ENCODE results near the gene AGO1. TPM values are rescaled to one million over a fixed set of nuclear protein-coding genes. Genes with fewer than 3 reads are reported as not detected.

The AGO1 gene
- total RNA-seq, 2 experiments from 2014 or later, result 15.2 to 16.3 TPM

GRCh38 chr1:35945327-35945726, 62.3 kb downstream of the AGO1 start:
- Mint-ChIP-seq H3K9me3 (no peaks in the 10 kb centered on the region), H3K36me3 (ENCODE audit: low read depth) (peaks cover 31% of the 10 kb centered on the region), H3K27ac (no peak overlapping the region), H3K4me3 (no peak overlapping the region), H3K27me3 (no peaks in the 10 kb centered on the region), H3K4me1 (ENCODE audit: low read depth) (peaks cover 53% of the 10 kb centered on the region)
- Histone ChIP-seq H3K9me3 (ENCODE audit: control insufficient read depth in 1 of 2, insufficient read depth in 1 of 2, low read length in 2 of 2) (no peaks in the 10 kb centered on the region), H3K4me1 (ENCODE audit: insufficient read depth, low read length) (peaks cover 6% of the 10 kb centered on the region), H3K27me3 (ENCODE audit: control insufficient read depth in 1 of 2, insufficient read depth in 2 of 2, low read length in 2 of 2) (no peaks in the 10 kb centered on the region), H3K27ac (ENCODE audit: low read depth in 1 of 2, low read length in 2 of 2) (no peak overlapping the region), H3K4me3 (ENCODE audit: low read length) (no peak overlapping the region), H3K36me3 (ENCODE audit: insufficient read depth, low read length) (peaks cover 21% of the 10 kb centered on the region)
- ChIA-PET POLR2A (interaction anchor here (4.1 kb wide), 1 partner anchor 15 kb away, joined by 19 read pairs; the partner anchor contains the start of gene AGO3), CTCF (no interaction called here)
- intact Hi-C loops (cut with DNase I, micrococcal nuclease), result no loop called here
- DNase-seq (no peak), ATAC-seq (ENCODE audit: poor library complexity) (no peak)
- TF ChIP-seq, protein P1, sequence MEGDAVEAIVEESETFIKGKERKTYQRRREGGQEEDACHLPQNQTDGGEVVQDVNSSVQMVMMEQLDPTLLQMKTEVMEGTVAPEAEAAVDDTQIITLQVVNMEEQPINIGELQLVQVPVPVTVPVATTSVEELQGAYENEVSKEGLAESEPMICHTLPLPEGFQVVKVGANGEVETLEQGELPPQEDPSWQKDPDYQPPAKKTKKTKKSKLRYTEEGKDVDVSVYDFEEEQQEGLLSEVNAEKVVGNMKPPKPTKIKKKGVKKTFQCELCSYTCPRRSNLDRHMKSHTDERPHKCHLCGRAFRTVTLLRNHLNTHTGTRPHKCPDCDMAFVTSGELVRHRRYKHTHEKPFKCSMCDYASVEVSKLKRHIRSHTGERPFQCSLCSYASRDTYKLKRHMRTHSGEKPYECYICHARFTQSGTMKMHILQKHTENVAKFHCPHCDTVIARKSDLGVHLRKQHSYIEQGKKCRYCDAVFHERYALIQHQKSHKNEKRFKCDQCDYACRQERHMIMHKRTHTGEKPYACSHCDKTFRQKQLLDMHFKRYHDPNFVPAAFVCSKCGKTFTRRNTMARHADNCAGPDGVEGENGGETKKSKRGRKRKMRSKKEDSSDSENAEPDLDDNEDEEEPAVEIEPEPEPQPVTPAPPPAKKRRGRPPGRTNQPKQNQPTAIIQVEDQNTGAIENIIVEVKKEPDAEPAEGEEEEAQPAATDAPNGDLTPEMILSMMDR (IDR thresholded peaks at IDR 0.05), result no peak

GRCh38 chr1:35947547-35947946, 64.5 kb downstream of the AGO1 start:
- intact Hi-C loops (cut with DNase I, micrococcal nuclease), result no loop called here
- TF ChIP-seq, protein P1 (IDR thresholded peaks at IDR 0.05), result no peak
- Mint-ChIP-seq H3K4me3 (no peak overlapping the region), H3K27me3 (no peaks in the 10 kb centered on the region), H3K36me3 (ENCODE audit: low read depth) (peaks cover 46% of the 10 kb centered on the region), H3K9me3 (no peaks in the 10 kb centered on the region), H3K4me1 (ENCODE audit: low read depth) (peaks cover 31% of the 10 kb centered on the region), H3K27ac (no peak overlapping the region)
- no peak overlapping the region for H3K27ac ChIP-seq (ENCODE audit: low read depth in 1 of 2, low read length in 2 of 2)
- no peaks in the 10 kb centered on the region for H3K27me3 ChIP-seq (ENCODE audit: control insufficient read depth in 1 of 2, insufficient read depth in 2 of 2, low read length in 2 of 2)
- ChIA-PET POLR2A (no interaction called here), CTCF (interaction anchor here (0.6 to 1.5 kb wide), 2 partner anchors 55 to 202 kb away, joined by 3 read pairs; no protein-coding TSS in a partner anchor)
- no peak overlapping the region for H3K4me3 ChIP-seq (ENCODE audit: low read length)
- peaks cover 21% of the 10 kb centered on the region for H3K36me3 ChIP-seq (ENCODE audit: insufficient read depth, low read length)
- peaks cover 6% of the 10 kb centered on the region for H3K4me1 ChIP-seq (ENCODE audit: insufficient read depth, low read length)
- H3K9me3 ChIP-seq (ENCODE audit: control insufficient read depth in 1 of 2, insufficient read depth in 1 of 2, low read length in 2 of 2), result no peaks in the 10 kb centered on the region
- ATAC-seq (ENCODE audit: poor library complexity) (no peak), DNase-seq (no peak)

- H3K4me1 Mint-ChIP-seq (ENCODE audit: low read depth), result peaks cover 7% of the 10 kb centered on the region
- TF ChIP-seq, protein P1 (IDR thresholded peaks at IDR 0.05), result no peak
- DNase-seq, result no peak
- Histone ChIP-seq H3K9me3 (ENCODE audit: control insufficient read depth in 1 of 2, insufficient read depth in 1 of 2, low read length in 2 of 2) (no peaks in the 10 kb centered on the region), H3K36me3 (ENCODE audit: insufficient read depth, low read length) (peaks cover 6% of the 10 kb centered on the region), H3K27me3 (ENCODE audit: control insufficient read depth in 1 of 2, insufficient read depth in 2 of 2, low read length in 2 of 2) (no peaks in the 10 kb centered on the region), H3K27ac (ENCODE audit: low read depth in 1 of 2, low read length in 2 of 2) (no peak overlapping the region), H3K4me3 (ENCODE audit: low read length) (no peak overlapping the region), H3K4me1 (ENCODE audit: insufficient read depth, low read length) (no peaks in the 10 kb centered on the region)
- ATAC-seq (ENCODE audit: poor library complexity), result no peak
- H3K36me3 Mint-ChIP-seq (ENCODE audit: low read depth), result peaks cover 29% of the 10 kb centered on the region
- ChIA-PET POLR2A (no interaction called here), CTCF (interaction anchor here (0.6 kb wide), 1 partner anchor 35 kb away, joined by 3 read pairs; no protein-coding TSS in a partner anchor)
- no peaks in the 10 kb centered on the region for H3K9me3 Mint-ChIP-seq
- H3K27me3 Mint-ChIP-seq, result no peaks in the 10 kb centered on the region
- intact Hi-C loops (cut with DNase I, micrococcal nuclease), result no loop called here
- no peak overlapping the region for H3K4me3 Mint-ChIP-seq
- no peak overlapping the region for H3K27ac Mint-ChIP-seq
Observed at GRCh38 chr1:35958558-35958957, 75.5 kb downstream of the AGO1 start.

Data from CD4-positive, alpha-beta T cell (primary cell).